CD4-positive, CD25-positive, alpha-beta regulatory T cell (primary cell): ENCODE measurements around the gene C1orf198. TPM values are rescaled to one million over a fixed set of nuclear protein-coding genes. Genes with fewer than 3 reads are reported as not detected.
A peak's percentile ranks its signal among the peaks of the same experiment; 100 is the strongest.

ENCODE experiments used
- ATAC-seq, 2 donors: fragments of 150-1000 bp; cut with Tn5 transposase; one replicate each; pipeline ENCODE4 v1.10.0; 2021; ENCODE audit warnings: low read depth in 2 of 2, moderate number of reproducible peaks in 2 of 2, moderate library complexity in 1 of 2
- DNase-seq, 3 donors: peaks; one replicate each; pipeline versions ENCODE4 v3.0.0 to v3.0.0-alpha.2; 2012 to 2022; ENCODE audit warnings: mixed read lengths in 1 of 3
- H3K27ac ChIP-seq: one replicate; pipeline ENCODE4 v1.7.0; 2013; ENCODE audit warnings: mild to moderate bottlenecking, low read length; ENCODE audit not compliant: insufficient read depth, poor library complexity, severe bottlenecking
- H3K27me3 ChIP-seq: one replicate; pipeline ENCODE4 v1.7.0; 2013; ENCODE audit warnings: low read length; ENCODE audit not compliant: control insufficient read depth, insufficient read depth
- H3K36me3 ChIP-seq: one replicate; pipeline ENCODE4 v1.7.0; 2013; ENCODE audit warnings: mild to moderate bottlenecking, low read length, moderate library complexity; ENCODE audit not compliant: control insufficient read depth, insufficient read depth
- H3K4me1 ChIP-seq: 2 replicates; pipeline ENCODE4 v1.7.0; 2013; ENCODE audit warnings: mild to moderate bottlenecking, low read length; ENCODE audit not compliant: insufficient read depth, control insufficient read depth, poor library complexity, severe bottlenecking
- H3K4me3 ChIP-seq: one replicate; pipeline ENCODE4 v1.7.0; 2013; ENCODE audit warnings: low read depth, mild to moderate bottlenecking, low read length, moderate library complexity
- H3K9me3 ChIP-seq, 2 experiments: 1 replicate in 1 of 2; 2 replicates in 1 of 2; pipeline ENCODE4 v1.7.0; 2013; ENCODE audit warnings: low read length in 2 of 2, mild to moderate bottlenecking in 1 of 2, moderate library complexity in 1 of 2; ENCODE audit not compliant: control insufficient read depth in 2 of 2
- H3K27ac Mint-ChIP-seq, 3 donors: one replicate each; pipeline ENCODE4 v1.8.0; 2020 to 2022; ENCODE audit warnings: mild to moderate bottlenecking in 3 of 3, mixed read lengths in 3 of 3, moderate library complexity in 2 of 3
- H3K27me3 Mint-ChIP-seq: one replicate; pipeline ENCODE4 v1.8.0; 2022; ENCODE audit warnings: mild to moderate bottlenecking, mixed read lengths
- H3K36me3 Mint-ChIP-seq: one replicate; pipeline ENCODE4 v1.8.0; 2020; ENCODE audit warnings: mixed read lengths
- H3K4me1 Mint-ChIP-seq, 4 donors: one replicate each; pipeline ENCODE4 v1.8.0; 2020 to 2022; ENCODE audit warnings: mixed read lengths in 4 of 4, mild to moderate bottlenecking in 1 of 4
- H3K4me3 Mint-ChIP-seq, 4 donors: one replicate each; pipeline ENCODE4 v1.8.0; 2020 to 2022; ENCODE audit warnings: mild to moderate bottlenecking in 4 of 4, mixed read lengths in 4 of 4, moderate library complexity in 3 of 4
- H3K9me3 Mint-ChIP-seq, 7 donors: one replicate each; pipeline ENCODE4 v1.8.0; 2020 to 2022; ENCODE audit warnings: mixed read lengths in 7 of 7, mild to moderate bottlenecking in 3 of 7, moderate library complexity in 2 of 7
- polyA plus RNA-seq, 4 donors: library from polyadenylated mRNA; unstranded; fragments of 300-500 nt; fragmentation: Illumina TruSeq; gene quantifications; one replicate each; pipeline ENCODE4 v1.2.3, GENCODE V29; 2021
- total RNA-seq: library from RNA; stranded (reverse); gene quantifications from one replicate; pipeline ENCODE4 v1.2.3, GENCODE V29; 2022

C1orf198 gene
- total and polyA plus RNA-seq, 5 donors from 2014 or later = 3.1 to 5.3 (median 4.1) TPM

DNA sequence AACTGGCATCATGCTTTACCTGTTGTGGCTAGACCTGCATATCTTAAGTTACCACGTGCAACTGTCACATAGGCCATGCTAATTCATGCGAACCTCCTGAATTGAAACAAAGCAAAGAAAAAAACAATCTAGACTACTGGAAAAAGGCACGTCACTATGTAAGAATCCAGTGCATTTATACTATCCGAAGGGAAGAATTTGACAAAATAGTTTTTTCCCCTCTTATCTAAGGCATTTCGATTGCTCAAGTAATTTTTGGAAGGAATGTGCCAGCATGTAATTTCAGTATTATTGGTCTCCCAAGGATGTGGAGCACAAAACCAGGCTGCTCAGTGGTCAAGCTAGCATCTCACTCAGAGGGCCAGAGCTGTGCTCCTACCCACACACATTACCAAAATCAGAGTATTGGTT lies 31.5 kb upstream of the C1orf198 start:
- no peaks in the 10 kb centered on the region for H3K4me1 ChIP-seq
- peaks cover 15% of the 10 kb centered on the region for H3K36me3 ChIP-seq
- H3K4me1 Mint-ChIP-seq = peaks cover 0 to 6% (median 0%) of the 10 kb centered on the region in 4 donors
- peaks cover 15% of the 10 kb centered on the region for H3K36me3 Mint-ChIP-seq
- H3K4me3 ChIP-seq = no peak overlapping the region
- no peaks in the 10 kb centered on the region for H3K27me3 Mint-ChIP-seq
- ATAC-seq = no peak
- H3K9me3 ChIP-seq = no peaks in the 10 kb centered on the region
- no peak for DNase-seq
- no peak overlapping the region for H3K27ac Mint-ChIP-seq
- H3K4me3 Mint-ChIP-seq = no peak overlapping the region
- H3K27me3 ChIP-seq = no peaks in the 10 kb centered on the region
- H3K27ac ChIP-seq = no peak overlapping the region
- peaks cover 0 to 1% (median 0%) of the 10 kb centered on the region in 7 donors for H3K9me3 Mint-ChIP-seq

DNA sequence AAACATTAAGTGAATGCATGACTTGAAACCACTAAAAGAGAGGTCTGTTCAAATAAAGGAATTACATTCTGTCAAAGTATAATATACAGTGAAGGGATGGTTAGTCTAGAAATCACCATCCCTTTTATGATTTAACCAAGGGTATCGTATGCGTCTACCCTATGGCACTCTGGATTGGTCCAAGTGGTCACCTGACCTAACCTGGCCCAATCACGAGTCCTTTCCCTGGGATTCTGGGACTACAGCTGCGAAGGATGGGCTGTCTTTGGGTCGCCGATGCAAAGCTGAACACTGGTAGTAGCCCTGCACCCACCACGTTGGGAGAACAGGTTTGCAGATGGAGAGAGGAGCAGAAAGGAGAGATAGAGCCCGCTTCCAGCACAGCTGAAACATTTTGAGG lies 30.4 kb upstream of the C1orf198 start:
- no peaks in the 10 kb centered on the region for H3K27me3 ChIP-seq
- H3K4me1 ChIP-seq = no peaks in the 10 kb centered on the region
- Mint-ChIP-seq H3K27me3 (no peaks in the 10 kb centered on the region), H3K36me3 (peaks cover 8% of the 10 kb centered on the region), H3K4me1 (peaks cover 0 to 5% (median 0%) of the 10 kb centered on the region in 4 donors), H3K9me3 (no peaks in the 10 kb centered on the region), H3K27ac (no peak overlapping the region), H3K4me3 (no peak overlapping the region)
- no peak for ATAC-seq
- H3K4me3 ChIP-seq = no peak overlapping the region
- H3K9me3 ChIP-seq = no peaks in the 10 kb centered on the region
- H3K27ac ChIP-seq = no peak overlapping the region
- DNase-seq = no peak
- peaks cover 11% of the 10 kb centered on the region for H3K36me3 ChIP-seq

GRCh38 chr1:230898144-230898543 lies 29.8 kb upstream of the C1orf198 start:
- DNase-seq (no peak), ATAC-seq (no peak)
- no peak overlapping the region for H3K4me3 Mint-ChIP-seq
- H3K4me1 ChIP-seq = no peaks in the 10 kb centered on the region
- no peaks in the 10 kb centered on the region for H3K9me3 Mint-ChIP-seq
- no peaks in the 10 kb centered on the region for H3K9me3 ChIP-seq
- no peak overlapping the region for H3K27ac Mint-ChIP-seq
- peaks cover 4% of the 10 kb centered on the region for H3K36me3 Mint-ChIP-seq
- no peaks in the 10 kb centered on the region for H3K27me3 ChIP-seq
- H3K4me1 Mint-ChIP-seq = no peaks in the 10 kb centered on the region
- H3K27ac ChIP-seq = no peak overlapping the region
- peaks cover 7% of the 10 kb centered on the region for H3K36me3 ChIP-seq
- H3K27me3 Mint-ChIP-seq = peaks cover 5% of the 10 kb centered on the region
- H3K4me3 ChIP-seq = no peak overlapping the region

GRCh38 chr1:230896779-230897178 lies 28.5 kb upstream of the C1orf198 start:
- no peaks in the 10 kb centered on the region for H3K36me3 ChIP-seq
- Mint-ChIP-seq H3K27ac (no peak overlapping the region), H3K27me3 (peaks cover 5% of the 10 kb centered on the region), H3K9me3 (no peaks in the 10 kb centered on the region), H3K36me3 (peaks cover 4% of the 10 kb centered on the region), H3K4me1 (no peaks in the 10 kb centered on the region), H3K4me3 (no peak overlapping the region)
- DNase-seq (no peak), ATAC-seq (no peak)
- H3K27me3 ChIP-seq = no peaks in the 10 kb centered on the region
- no peak overlapping the region for H3K27ac ChIP-seq
- H3K4me3 ChIP-seq = no peak overlapping the region
- H3K4me1 ChIP-seq = no peaks in the 10 kb centered on the region
- H3K9me3 ChIP-seq = no peaks in the 10 kb centered on the region

DNA sequence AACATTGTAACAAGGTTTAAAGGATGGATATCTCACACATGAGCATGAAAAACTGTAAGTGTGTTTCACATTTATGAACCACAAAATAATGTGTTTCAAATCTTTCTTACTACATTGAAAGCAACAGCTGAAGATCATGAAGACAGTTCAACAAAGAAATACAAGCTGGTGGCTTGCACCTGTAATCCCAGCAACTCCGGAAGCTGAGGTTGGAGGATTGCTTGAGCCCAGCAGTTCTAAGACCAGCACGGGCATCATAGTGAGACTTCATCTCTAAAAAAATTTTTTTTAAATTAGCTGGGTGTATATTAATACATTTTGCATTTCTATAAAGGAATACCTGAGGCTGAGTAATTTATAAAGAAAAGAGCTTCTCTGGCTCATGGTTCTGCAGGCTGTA lies 27.1 kb upstream of the C1orf198 start:
- no peak overlapping the region for H3K4me3 Mint-ChIP-seq
- no peaks in the 10 kb centered on the region for H3K36me3 ChIP-seq
- no peak overlapping the region for H3K4me3 ChIP-seq
- no peak for ATAC-seq
- no peaks in the 10 kb centered on the region for H3K9me3 Mint-ChIP-seq
- H3K4me1 ChIP-seq = no peaks in the 10 kb centered on the region
- no peaks in the 10 kb centered on the region for H3K4me1 Mint-ChIP-seq
- peak overlapping the region in 2 of 3 donors; percentile 11 to 72 for H3K27ac Mint-ChIP-seq
- DNase-seq = no peak
- no peak overlapping the region for H3K27ac ChIP-seq
- H3K9me3 ChIP-seq = no peaks in the 10 kb centered on the region
- H3K27me3 Mint-ChIP-seq = peaks cover 5% of the 10 kb centered on the region
- H3K27me3 ChIP-seq = no peaks in the 10 kb centered on the region
- H3K36me3 Mint-ChIP-seq = no peaks in the 10 kb centered on the region

DNA sequence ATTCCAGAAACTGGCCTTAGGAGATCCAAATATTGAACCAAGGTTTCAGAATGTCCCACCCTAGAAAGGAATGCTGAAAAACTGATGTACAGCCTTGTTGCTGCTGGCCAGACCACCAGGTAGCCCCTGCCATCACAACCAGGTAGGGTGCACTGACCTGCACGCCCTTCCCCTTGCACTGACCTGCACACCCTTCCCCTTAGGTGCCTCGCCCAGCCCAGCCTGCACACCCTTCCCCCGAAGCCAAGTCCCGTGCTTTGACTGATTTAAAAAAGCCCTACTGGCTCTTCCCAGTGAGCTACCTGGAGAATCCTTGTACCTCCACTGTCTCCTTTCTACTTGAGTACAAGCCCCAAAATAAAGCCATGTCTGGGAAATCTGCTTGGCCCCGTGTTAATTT lies 26.3 kb upstream of the C1orf198 start:
- ATAC-seq (no peak), DNase-seq (no peak)
- Mint-ChIP-seq H3K36me3 (no peaks in the 10 kb centered on the region), H3K4me1 (no peaks in the 10 kb centered on the region), H3K9me3 (no peaks in the 10 kb centered on the region), H3K4me3 (no peak overlapping the region), H3K27me3 (peaks cover 10% of the 10 kb centered on the region), H3K27ac (peak overlapping the region in 1 of 3 donors; percentile 11)
- Histone ChIP-seq H3K27ac (no peak overlapping the region), H3K4me1 (no peaks in the 10 kb centered on the region), H3K9me3 (no peaks in the 10 kb centered on the region), H3K27me3 (no peaks in the 10 kb centered on the region), H3K36me3 (no peaks in the 10 kb centered on the region), H3K4me3 (no peak overlapping the region)

- Mint-ChIP-seq H3K4me3 (no peak overlapping the region), H3K27ac (no peak overlapping the region)
Observed at GRCh38 chr1:230894032-230894431, 25.7 kb upstream of the C1orf198 start.

GRCh38 chr1:230892018-230892491 lies 23.7 kb upstream of the C1orf198 start:
- ATAC-seq = no peak
- peaks cover 0 to 1% (median 0%) of the 10 kb centered on the region in 7 donors for H3K9me3 Mint-ChIP-seq

More at GRCh38 chr1:230894032-230894431, 25.7 kb upstream of the C1orf198 start:
- Histone ChIP-seq H3K4me1 (no peaks in the 10 kb centered on the region), H3K27ac (no peak overlapping the region), H3K4me3 (no peak overlapping the region), H3K27me3 (no peaks in the 10 kb centered on the region), H3K9me3 (no peaks in the 10 kb centered on the region), H3K36me3 (no peaks in the 10 kb centered on the region)
- H3K4me1 Mint-ChIP-seq = no peaks in the 10 kb centered on the region
- H3K36me3 Mint-ChIP-seq = no peaks in the 10 kb centered on the region
- no peak for ATAC-seq
- DNase-seq = no peak
- peaks cover 11% of the 10 kb centered on the region for H3K27me3 Mint-ChIP-seq
- peaks cover 0 to under 1% (median 0%) of the 10 kb centered on the region in 7 donors for H3K9me3 Mint-ChIP-seq

More at GRCh38 chr1:230892018-230892491, 23.7 kb upstream of the C1orf198 start:
- H3K4me3 ChIP-seq = no peak overlapping the region
- H3K4me3 Mint-ChIP-seq = no peak overlapping the region
- no peak overlapping the region for H3K27ac Mint-ChIP-seq
- H3K4me1 Mint-ChIP-seq = no peaks in the 10 kb centered on the region
- H3K27me3 ChIP-seq = no peaks in the 10 kb centered on the region
- no peaks in the 10 kb centered on the region for H3K4me1 ChIP-seq
- peaks cover 15% of the 10 kb centered on the region for H3K27me3 Mint-ChIP-seq
- no peaks in the 10 kb centered on the region for H3K36me3 ChIP-seq
- DNase-seq = no peak
- no peaks in the 10 kb centered on the region for H3K9me3 ChIP-seq
- no peak overlapping the region for H3K27ac ChIP-seq
- no peaks in the 10 kb centered on the region for H3K36me3 Mint-ChIP-seq
